Astrocyte (in vitro differentiated cells and primary cell): Measurements from ENCODE around the gene FAM219A.
"Not testable (repeated sequence)": the region's sequence is repeated elsewhere in the genome, so short reads cannot be mapped to it uniquely, and the experiment has no call there.

Experiments
- EZH2 ChIP-seq: IDR thresholded peaks from 2 replicates; pipeline ENCODE4 v1.6.1; 2012; ENCODE audit warnings: mild to moderate bottlenecking, low read length, inconsistent platforms; ENCODE audit not compliant: insufficient read depth
- TF ChIP-seq, protein P1 (sequence below): IDR thresholded peaks from 2 replicates; pipeline ENCODE4 v1.5.1; 2011; ENCODE audit warnings: low read depth, mild to moderate bottlenecking, inconsistent platforms, low read length, moderate library complexity; ENCODE audit not compliant: insufficient read depth

- TF ChIP-seq, protein P1, sequence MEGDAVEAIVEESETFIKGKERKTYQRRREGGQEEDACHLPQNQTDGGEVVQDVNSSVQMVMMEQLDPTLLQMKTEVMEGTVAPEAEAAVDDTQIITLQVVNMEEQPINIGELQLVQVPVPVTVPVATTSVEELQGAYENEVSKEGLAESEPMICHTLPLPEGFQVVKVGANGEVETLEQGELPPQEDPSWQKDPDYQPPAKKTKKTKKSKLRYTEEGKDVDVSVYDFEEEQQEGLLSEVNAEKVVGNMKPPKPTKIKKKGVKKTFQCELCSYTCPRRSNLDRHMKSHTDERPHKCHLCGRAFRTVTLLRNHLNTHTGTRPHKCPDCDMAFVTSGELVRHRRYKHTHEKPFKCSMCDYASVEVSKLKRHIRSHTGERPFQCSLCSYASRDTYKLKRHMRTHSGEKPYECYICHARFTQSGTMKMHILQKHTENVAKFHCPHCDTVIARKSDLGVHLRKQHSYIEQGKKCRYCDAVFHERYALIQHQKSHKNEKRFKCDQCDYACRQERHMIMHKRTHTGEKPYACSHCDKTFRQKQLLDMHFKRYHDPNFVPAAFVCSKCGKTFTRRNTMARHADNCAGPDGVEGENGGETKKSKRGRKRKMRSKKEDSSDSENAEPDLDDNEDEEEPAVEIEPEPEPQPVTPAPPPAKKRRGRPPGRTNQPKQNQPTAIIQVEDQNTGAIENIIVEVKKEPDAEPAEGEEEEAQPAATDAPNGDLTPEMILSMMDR, result not testable (repeated sequence)
- TF ChIP-seq EZH2, result not testable (repeated sequence)
Measured at GRCh38 chr9:34367751-34368410, 90.5 kb downstream of the FAM219A start.
